Cardiac muscle cell (in vitro differentiated cells and primary cell): ENCODE data around the gene PAMR1. TPM values are rescaled to one million over a fixed set of nuclear protein-coding genes. Genes with fewer than 3 reads are reported as not detected.

ENCODE experiments used
- DNase-seq, 2 donors: peaks; one replicate each; pipeline versions ENCODE4 v3.0.0 to v3.0.0-alpha.2; 2010 to 2017; ENCODE audit warnings: low read depth in 1 of 2, low spot score in 1 of 2
- H3K27ac ChIP-seq: fragments of 200-600 bp; sonication (generic); 2 replicates; pipeline ENCODE4 v1.5.1; 2016
- H3K27me3 ChIP-seq: fragments of 200-600 bp; sonication (generic); 2 replicates; pipeline ENCODE4 v1.6.0; 2016; ENCODE audit warnings: control low read depth
- H3K36me3 ChIP-seq: fragments of 200-600 bp; sonication (generic); 2 replicates; pipeline ENCODE4 v1.5.1; 2016; ENCODE audit warnings: control low read depth
- H3K4me1 ChIP-seq: fragments of 200-600 bp; sonication (generic); 2 replicates; pipeline ENCODE4 v1.8.1; 2017; ENCODE audit warnings: low read depth, mild to moderate bottlenecking, mixed run types
- H3K4me3 ChIP-seq: fragments of 200-600 bp; sonication (generic); 2 replicates; pipeline ENCODE4 v1.5.1; 2016; ENCODE audit warnings: mild to moderate bottlenecking
- H3K9me3 ChIP-seq: fragments of 200-600 bp; sonication (generic); 2 replicates; pipeline ENCODE4 v1.5.1; 2017; ENCODE audit warnings: low read depth, mild to moderate bottlenecking, control low read depth
- polyA plus RNA-seq: library from polyadenylated mRNA; unstranded; fragments of >200 nt; fragmentation: Nextera tagmentation; extraction: Ambion mirVana; gene quantifications from 2 replicates; pipeline ENCODE4 v1.2.1, GENCODE V29; 2016
- total RNA-seq: library from RNA; depleted of rRNA; stranded (reverse); fragments of >200 nt; gene quantifications from 2 replicates; pipeline ENCODE4 v1.2.3, GENCODE V29; 2016
- TF ChIP-seq, protein P1 (sequence below): IDR thresholded peaks from 2 replicates; pipeline ENCODE4 v1.5.1; 2012; ENCODE audit warnings: low read depth, mild to moderate bottlenecking, low read length

Gene PAMR1
- total and polyA plus RNA-seq, 2 experiments from 2014 or later, result 0.15 to 0.77 TPM

DNA sequence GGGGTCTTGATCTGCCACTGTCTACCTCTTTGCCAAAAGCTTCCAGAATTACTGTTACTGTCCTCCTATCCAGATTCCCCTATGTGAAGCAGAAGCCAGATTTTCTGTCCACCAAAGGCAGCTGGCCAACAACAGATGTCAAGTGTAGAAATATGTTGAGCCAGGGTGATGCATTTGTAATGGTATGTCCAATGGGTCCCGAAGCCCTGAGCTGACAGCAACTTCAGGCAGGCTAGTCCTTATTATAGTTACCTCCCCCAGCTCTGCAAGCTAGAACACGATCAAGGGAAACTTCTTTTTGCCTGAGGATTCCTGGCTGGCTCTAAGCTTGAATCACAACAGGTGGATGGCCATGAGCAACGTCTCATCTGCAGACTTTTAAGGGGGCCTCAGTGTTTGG lies 10.2 kb downstream of the PAMR1 start:
- TF ChIP-seq, protein P1, sequence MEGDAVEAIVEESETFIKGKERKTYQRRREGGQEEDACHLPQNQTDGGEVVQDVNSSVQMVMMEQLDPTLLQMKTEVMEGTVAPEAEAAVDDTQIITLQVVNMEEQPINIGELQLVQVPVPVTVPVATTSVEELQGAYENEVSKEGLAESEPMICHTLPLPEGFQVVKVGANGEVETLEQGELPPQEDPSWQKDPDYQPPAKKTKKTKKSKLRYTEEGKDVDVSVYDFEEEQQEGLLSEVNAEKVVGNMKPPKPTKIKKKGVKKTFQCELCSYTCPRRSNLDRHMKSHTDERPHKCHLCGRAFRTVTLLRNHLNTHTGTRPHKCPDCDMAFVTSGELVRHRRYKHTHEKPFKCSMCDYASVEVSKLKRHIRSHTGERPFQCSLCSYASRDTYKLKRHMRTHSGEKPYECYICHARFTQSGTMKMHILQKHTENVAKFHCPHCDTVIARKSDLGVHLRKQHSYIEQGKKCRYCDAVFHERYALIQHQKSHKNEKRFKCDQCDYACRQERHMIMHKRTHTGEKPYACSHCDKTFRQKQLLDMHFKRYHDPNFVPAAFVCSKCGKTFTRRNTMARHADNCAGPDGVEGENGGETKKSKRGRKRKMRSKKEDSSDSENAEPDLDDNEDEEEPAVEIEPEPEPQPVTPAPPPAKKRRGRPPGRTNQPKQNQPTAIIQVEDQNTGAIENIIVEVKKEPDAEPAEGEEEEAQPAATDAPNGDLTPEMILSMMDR, result no peak

DNA sequence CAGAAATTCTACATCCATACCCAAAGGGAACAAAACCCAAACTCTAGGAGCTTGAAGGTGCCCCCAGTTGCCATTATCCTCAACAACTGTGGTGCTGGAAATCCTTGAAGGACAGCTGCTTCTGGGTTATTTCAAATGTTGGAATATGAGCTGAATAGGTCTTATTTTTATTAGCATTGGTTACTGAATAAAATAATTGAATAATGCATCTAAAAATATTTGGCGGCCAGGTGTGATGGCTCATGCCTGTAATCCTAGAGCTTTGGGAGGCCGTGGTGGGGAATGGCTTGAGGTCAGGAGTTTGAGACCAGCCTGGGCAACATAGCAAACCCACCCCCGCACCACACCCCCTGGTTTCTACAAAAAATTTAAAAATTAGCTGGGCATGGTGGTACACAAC lies 10.9 kb downstream of the PAMR1 start:
- TF ChIP-seq, protein P1, result no peak
- DNase-seq, result no peak
- H3K9me3 ChIP-seq, result no peaks in the 10 kb centered on the region
- no peaks in the 10 kb centered on the region for H3K36me3 ChIP-seq
- H3K27ac ChIP-seq, result no peak overlapping the region
- peaks cover 10% of the 10 kb centered on the region for H3K27me3 ChIP-seq
- no peak overlapping the region for H3K4me3 ChIP-seq
- H3K4me1 ChIP-seq, result no peaks in the 10 kb centered on the region

More for the DNA sequence above, 10.2 kb downstream of the PAMR1 start:
- Histone ChIP-seq H3K4me1 (no peaks in the 10 kb centered on the region), H3K9me3 (no peaks in the 10 kb centered on the region), H3K36me3 (no peaks in the 10 kb centered on the region), H3K4me3 (no peak overlapping the region), H3K27me3 (peaks cover 10% of the 10 kb centered on the region), H3K27ac (no peak overlapping the region)
- DNase-seq, result peak in 1 of 2 donors; percentile 74

DNA sequence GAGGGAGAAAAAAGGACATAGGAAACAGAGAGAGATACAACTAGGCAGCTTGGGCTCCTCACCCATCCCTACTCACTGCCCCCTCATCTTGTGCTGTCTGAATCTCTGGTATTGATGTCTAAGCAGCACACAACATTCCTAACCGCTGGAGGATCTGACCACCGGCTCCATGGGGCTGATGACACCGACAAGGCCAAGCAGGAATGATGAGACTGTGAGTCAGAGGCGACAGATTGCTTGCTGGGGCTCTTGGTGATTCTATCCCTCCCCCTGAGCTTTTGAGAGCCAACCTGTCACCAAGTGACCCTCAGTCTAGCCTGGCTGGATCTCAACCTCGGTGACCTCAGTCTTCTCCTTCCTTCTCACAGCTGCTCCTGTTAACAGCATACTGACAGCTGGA lies 13.8 kb downstream of the PAMR1 start:
- TF ChIP-seq, protein P1, result no peak
- Histone ChIP-seq H3K36me3 (no peaks in the 10 kb centered on the region), H3K4me3 (no peak overlapping the region), H3K27ac (no peak overlapping the region), H3K27me3 (no peaks in the 10 kb centered on the region), H3K4me1 (no peaks in the 10 kb centered on the region), H3K9me3 (no peaks in the 10 kb centered on the region)
- DNase-seq, result peak in 1 of 2 donors; percentile 47

DNA sequence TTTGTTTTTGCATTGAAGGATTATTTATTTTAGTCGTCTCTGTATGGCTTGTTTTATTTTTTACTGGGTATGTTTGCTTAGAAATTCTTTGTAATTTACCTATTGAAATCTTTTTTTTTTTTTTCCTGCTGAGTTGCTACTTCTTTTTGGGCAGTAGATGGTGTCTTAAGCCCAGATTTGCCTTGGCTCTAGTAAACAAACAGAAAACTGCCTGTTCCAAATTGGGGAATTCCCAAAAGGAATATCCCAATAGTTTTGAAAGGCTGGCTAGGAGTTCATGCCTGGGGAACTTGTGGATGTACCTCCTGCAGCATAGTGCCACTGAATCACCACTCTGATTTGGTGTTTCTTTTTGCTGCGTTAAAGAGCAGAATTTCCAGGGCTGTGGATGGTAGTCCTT lies 17.7 kb downstream of the PAMR1 start:
- TF ChIP-seq, protein P1, result peak; percentile 11
- Histone ChIP-seq H3K27me3 (no peaks in the 10 kb centered on the region), H3K27ac (no peak overlapping the region), H3K9me3 (no peaks in the 10 kb centered on the region), H3K36me3 (no peaks in the 10 kb centered on the region), H3K4me1 (no peaks in the 10 kb centered on the region), H3K4me3 (no peak overlapping the region)
- DNase-seq, result no peak

DNA sequence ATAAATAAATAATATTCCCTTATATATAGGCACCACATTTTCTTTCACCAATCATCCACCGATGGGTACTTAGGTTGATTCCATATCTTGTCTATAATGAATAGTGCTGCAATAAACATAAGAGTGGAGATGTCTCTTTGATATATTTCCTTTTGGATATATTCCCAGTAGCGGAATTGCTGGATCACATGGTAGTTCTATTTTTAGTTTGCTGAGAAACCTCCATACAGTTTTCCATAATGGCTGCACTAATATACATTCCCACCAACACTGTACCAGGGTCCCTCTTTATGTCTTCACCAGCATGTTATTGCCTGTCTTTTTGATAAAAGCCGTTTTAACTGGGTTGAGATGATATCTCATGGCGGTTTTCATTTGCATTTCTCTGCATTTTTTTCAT lies 23.6 kb downstream of the PAMR1 start:
- TF ChIP-seq, protein P1, result no peak
- no peaks in the 10 kb centered on the region for H3K9me3 ChIP-seq
- H3K4me1 ChIP-seq, result no peaks in the 10 kb centered on the region
- no peak overlapping the region for H3K4me3 ChIP-seq
- no peak overlapping the region for H3K27ac ChIP-seq
- no peaks in the 10 kb centered on the region for H3K36me3 ChIP-seq
- no peak for DNase-seq
- no peaks in the 10 kb centered on the region for H3K27me3 ChIP-seq

DNA sequence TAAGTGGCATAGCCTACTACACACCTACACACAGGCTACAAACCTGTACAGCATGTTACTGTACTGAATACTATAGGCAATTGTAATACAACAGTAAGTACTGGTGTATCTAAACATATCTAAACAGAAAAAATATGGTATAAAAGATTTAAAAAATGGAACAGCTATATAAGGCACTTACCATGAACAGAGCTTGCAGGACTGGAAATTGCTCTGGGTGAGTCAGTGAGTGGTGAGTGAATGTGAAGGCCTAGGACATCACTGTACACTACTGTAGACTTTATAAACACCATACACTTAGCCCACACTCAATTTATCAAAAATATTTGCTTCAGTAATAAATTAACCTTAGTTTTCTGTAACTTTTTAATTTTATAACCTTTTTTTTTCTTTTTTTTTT lies 24.7 kb downstream of the PAMR1 start:
- H3K4me1 ChIP-seq, result no peaks in the 10 kb centered on the region
- TF ChIP-seq, protein P1, result no peak
- H3K27me3 ChIP-seq, result no peaks in the 10 kb centered on the region
- H3K36me3 ChIP-seq, result no peaks in the 10 kb centered on the region
- no peak overlapping the region for H3K4me3 ChIP-seq
- H3K9me3 ChIP-seq, result no peaks in the 10 kb centered on the region
- no peak for DNase-seq
- H3K27ac ChIP-seq, result no peak overlapping the region
